ENCODE data around the gene ATP6V1F. TPM values are rescaled to one million over a fixed set of nuclear protein-coding genes. Genes with fewer than 3 reads are reported as not detected.

ATP6V1F gene
- total RNA-seq, 1 donor from 2014 or later, result 119 TPM

DNA sequence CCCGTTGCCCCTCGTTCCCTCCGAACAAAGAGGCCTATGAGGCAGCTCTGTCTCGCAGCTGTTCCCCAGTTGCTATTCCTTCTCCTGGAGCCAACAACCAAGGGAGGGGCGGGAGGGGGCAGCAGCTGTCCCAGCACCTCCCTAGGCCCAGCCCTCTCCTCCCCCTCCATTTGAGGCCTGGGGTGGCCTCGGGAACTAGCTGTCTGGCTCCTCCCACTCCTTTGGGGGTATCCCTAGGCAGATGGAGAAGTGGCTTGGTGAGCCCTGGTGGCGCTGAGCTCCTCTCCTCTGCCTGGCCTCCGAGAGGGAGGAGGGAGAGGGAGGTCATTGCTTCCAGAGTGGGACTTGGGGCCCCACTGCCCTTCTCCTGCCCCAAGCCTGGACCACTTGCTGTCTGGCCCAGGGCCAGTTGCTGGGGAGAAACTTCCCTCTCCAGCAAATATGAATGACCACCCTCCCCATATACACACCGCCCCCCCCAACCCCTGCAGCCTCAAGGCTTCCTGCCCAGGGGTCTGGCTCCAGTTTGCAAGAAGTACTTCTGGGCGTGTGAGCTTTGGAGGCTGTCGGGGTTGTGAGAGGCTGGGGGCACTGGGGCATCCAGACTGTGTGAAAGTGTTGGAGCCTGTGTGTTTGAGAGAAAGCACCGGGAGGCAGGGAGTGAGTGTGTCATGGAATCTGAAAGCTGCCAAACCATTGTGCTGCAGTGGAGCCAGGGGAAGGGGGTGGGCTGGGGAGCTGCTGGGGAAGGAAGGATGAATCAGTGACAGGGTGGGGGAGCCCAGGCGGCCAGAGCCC lies 29.3 kb upstream of the ATP6V1F start:
- Histone ChIP-seq H3K27ac (peak overlapping the region; percentile 85), H3K9me3 (no peaks in the 10 kb centered on the region), H3K36me3 (peaks cover 0 to 5% of the 10 kb centered on the region in 2 donors), H3K4me1 (peaks cover 42% of the 10 kb centered on the region), H3K4me3 (peak overlapping the region; percentile 58 to 64), H3K27me3 (no peaks in the 10 kb centered on the region)
- no peak for DNase-seq (ENCODE audit: extremely low spot score in 2 of 2)
- intact Hi-C loops (cut with DNase I), result no loop called here
- TF ChIP-seq POLR2A (IDR thresholded peaks at IDR 0.05) (no peak), POLR2AphosphoS5 (IDR thresholded peaks at IDR 0.05; ENCODE audit: insufficient read depth in 1 of 2, low read depth in 1 of 2) (peak in 1 of 2 donors; percentile 44)

GRCh38 chr7:128833946-128834325 lies 28.7 kb upstream of the ATP6V1F start:
- no peaks in the 10 kb centered on the region for H3K9me3 ChIP-seq
- no peak for DNase-seq (ENCODE audit: extremely low spot score in 2 of 2)
- TF ChIP-seq CTCF (IDR thresholded peaks at IDR 0.05) (no peak), POLR2A (IDR thresholded peaks at IDR 0.05) (no peak), POLR2AphosphoS5 (IDR thresholded peaks at IDR 0.05; ENCODE audit: insufficient read depth in 1 of 2, low read depth in 1 of 2) (no peak)
- intact Hi-C loops (cut with DNase I), result no loop called here
- peak overlapping the region; percentile 85 for H3K27ac ChIP-seq
- H3K4me3 ChIP-seq, result peak overlapping the region in 1 of 2 donors; percentile 58
- peaks cover 42% of the 10 kb centered on the region for H3K4me1 ChIP-seq
- peaks cover 0 to 9% of the 10 kb centered on the region in 2 donors for H3K36me3 ChIP-seq
- H3K27me3 ChIP-seq, result no peaks in the 10 kb centered on the region

DNA sequence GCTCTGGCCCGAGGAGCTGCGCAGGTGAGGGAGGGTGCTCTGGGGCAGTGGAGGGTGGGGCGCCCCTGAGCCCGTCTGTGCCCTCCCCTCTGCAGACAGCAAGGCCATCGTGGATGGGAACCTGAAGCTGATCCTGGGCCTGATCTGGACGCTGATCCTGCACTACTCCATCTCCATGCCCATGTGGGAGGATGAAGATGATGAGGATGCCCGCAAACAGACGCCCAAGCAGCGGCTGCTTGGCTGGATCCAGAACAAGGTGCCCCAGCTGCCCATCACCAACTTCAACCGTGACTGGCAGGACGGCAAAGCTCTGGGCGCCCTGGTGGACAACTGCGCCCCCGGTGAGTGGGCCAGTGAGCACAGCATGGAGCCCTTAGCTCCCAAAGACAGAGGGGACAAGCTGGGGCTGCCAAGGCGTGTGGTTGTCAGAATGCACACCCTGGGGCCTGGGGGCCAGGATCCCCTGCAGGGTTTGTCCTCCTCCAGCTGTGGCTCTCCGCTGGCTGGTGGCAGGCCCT lies 27.4 kb upstream of the ATP6V1F start:
- Histone ChIP-seq H3K36me3 (peaks cover 0 to 16% of the 10 kb centered on the region in 2 donors), H3K9me3 (no peaks in the 10 kb centered on the region), H3K27ac (peak overlapping the region; percentile 56), H3K4me3 (no peak overlapping the region), H3K27me3 (no peaks in the 10 kb centered on the region), H3K4me1 (peaks cover 34% of the 10 kb centered on the region)
- TF ChIP-seq CTCF (IDR thresholded peaks at IDR 0.05) (no peak), POLR2A (IDR thresholded peaks at IDR 0.05) (no peak), POLR2AphosphoS5 (IDR thresholded peaks at IDR 0.05; ENCODE audit: insufficient read depth in 1 of 2, low read depth in 1 of 2) (no peak)
- DNase-seq (ENCODE audit: extremely low spot score in 2 of 2), result no peak
- intact Hi-C loops (cut with DNase I), result no loop called here

DNA sequence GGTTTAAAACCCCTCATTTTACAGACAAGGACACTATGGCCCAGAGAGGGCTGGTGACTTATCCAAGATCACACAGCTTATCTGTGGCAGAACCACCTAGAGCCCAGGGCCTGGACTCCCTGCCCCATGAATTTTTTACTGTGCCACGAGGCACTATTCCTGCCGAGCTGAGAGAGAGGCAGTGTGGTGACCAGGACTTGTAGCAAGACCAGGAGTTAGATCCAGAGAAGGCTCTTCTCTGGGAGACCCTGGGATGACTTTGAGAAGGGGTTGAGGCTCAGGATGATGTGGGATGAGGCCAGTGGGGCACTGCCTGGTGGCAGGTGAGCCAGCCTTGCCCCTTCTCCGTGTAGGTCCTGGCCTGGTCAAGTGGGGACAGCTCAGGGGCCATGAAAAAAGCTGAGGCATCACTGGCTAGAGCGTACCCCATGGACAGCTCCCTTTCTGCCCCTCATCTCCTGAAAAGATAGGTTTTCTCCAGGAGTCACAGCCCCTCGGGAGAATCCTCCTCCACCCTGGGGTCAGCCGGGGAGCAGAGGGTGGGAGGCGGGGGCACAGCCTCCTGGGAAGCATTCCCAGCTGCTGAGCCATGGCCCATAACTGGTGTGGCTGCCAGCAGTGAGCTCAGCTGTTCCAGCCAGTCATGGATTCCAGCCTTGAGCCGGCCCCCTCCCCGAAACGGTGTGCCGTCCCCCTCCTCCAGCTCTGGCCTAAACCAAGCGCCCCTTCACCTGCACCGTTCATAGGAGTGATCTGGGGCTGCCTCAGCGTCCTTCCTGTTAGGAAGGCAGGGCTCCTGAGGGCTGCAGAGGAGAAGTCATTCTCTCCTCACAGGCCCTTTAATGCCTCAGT lies 26.6 kb upstream of the ATP6V1F start:
- Histone ChIP-seq H3K27ac (peak overlapping the region; percentile 56), H3K27me3 (no peaks in the 10 kb centered on the region), H3K4me1 (peaks cover 33% of the 10 kb centered on the region), H3K9me3 (no peaks in the 10 kb centered on the region), H3K4me3 (no peak overlapping the region), H3K36me3 (peaks cover 0 to 22% of the 10 kb centered on the region in 2 donors)
- intact Hi-C loops (cut with DNase I), result no loop called here
- no peak for DNase-seq (ENCODE audit: extremely low spot score in 2 of 2)
- TF ChIP-seq POLR2AphosphoS5 (IDR thresholded peaks at IDR 0.05; ENCODE audit: insufficient read depth in 1 of 2, low read depth in 1 of 2) (peak in 1 of 2 donors; percentile 61), CTCF (IDR thresholded peaks at IDR 0.05) (no peak)

- Histone ChIP-seq H3K27ac (peak overlapping the region; percentile 56), H3K4me1 (peaks cover 25% of the 10 kb centered on the region), H3K9me3 (no peaks in the 10 kb centered on the region)
These were observed 25.8 kb upstream of the ATP6V1F start for GRCh38 chr7:128836729-128837348.

More at GRCh38 chr7:128836729-128837348, 25.8 kb upstream of the ATP6V1F start:
- Histone ChIP-seq H3K36me3 (peaks cover 0 to 22% of the 10 kb centered on the region in 2 donors), H3K4me3 (no peak overlapping the region), H3K27me3 (no peaks in the 10 kb centered on the region)
- no peak for DNase-seq (ENCODE audit: extremely low spot score in 2 of 2)
- TF ChIP-seq POLR2AphosphoS5 (IDR thresholded peaks at IDR 0.05; ENCODE audit: insufficient read depth in 1 of 2, low read depth in 1 of 2) (no peak), CTCF (IDR thresholded peaks at IDR 0.05) (no peak)
- intact Hi-C loops (cut with DNase I), result no loop called here
